Endometrium (tissue), 2 donors: ENCODE results near the gene COA5.
"Not testable (repeated sequence)": the region's sequence is repeated elsewhere in the genome, so short reads cannot be mapped to it uniquely, and the experiment has no call there.

Experiments
- FAIRE-seq: peaks from 2 replicates; lab custom pipeline; 2012; peaks lifted over from hg19 to GRCh38; lab: Jason Lieb, UNC
- donor health status: control.
- donor health status: control.

COA5 gene

DNA sequence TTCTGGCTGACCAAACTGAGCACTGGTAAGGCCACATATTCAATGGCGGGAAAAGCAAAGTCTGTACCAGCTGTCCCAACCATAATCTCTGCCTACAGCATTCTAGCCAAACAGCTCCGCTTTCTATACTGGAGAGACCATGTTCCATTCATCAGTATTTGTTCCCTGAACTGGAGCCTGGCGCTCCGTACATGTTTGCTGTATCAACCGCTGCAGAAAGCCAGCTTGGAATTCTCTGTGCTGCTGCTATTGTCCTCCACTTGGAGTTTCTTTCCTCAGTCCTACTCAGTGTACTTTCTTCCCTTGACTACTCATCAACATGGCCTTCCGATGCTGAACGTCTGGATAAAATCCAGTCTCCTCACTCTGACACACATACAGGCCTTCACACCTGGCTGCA, 1.9 kb downstream of the COA5 start:
- FAIRE-seq = no peak

DNA sequence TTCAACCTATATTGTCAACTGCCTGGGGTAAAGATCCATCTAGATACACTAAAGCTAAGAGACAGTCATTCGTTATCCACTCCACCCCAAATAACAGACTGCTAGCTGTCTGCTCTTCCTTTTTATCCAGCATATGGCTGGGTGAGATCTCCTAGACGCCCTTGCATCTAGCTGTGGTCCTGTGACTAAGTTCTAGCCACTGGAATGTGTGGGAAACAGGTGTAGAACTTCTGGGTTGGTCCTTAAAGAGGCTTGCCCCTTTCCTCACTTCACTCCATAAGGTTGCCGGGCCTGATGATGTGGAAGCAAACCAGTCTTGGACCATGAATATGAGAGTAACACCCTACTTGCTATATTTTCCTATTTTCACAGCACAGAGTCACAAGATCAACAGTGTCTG, 3.2 kb downstream of the COA5 start:
- no peak for FAIRE-seq

DNA sequence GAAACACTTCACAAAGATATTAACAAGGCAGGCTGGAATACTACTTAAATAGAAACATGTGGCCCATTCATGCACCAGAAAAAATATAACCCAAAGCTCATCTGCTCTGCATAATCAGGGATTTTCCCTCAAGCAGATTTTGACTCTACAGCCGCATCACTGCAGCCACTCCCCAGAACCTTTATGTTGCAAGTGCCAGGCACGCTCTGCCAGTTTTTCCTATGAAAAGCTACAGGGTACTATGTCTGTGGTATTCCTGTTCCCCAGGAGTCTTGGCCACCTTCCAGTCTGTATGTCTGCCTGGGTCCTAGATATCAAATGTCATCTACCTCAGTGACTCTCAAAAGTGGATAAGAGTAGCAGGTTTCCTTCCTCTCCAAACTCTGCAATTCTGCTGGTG, 3.8 kb downstream of the COA5 start:
- FAIRE-seq = no peak

DNA sequence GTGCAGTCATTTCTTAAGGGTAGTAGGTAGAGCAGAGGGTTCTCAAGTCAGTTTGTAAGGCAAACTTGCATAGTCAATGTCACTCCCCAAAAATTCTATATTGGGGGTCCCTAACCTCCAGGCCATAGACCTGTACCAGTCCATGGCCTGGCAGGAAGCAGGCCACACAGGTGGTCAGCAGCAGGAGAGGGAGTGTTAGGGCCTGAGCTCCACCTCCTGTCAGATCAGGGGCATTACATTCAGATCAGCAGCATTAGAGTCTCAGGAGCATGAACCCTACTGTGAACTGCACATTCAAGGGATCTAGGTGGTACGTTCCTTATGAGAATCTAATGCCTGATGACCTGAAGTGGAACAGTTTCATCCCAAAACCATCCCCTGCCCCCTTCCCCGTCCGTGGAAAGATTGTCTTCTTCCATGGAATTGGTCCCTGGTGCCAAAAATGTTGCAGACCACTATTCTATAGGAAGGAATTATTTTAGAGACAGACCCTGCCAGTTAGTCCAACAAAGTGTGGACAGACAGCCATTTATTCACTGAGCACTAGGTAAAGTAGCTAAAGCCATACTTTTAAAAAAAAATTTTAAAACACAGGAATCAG, 6.7 kb downstream of the COA5 start:
- FAIRE-seq = no peak

DNA sequence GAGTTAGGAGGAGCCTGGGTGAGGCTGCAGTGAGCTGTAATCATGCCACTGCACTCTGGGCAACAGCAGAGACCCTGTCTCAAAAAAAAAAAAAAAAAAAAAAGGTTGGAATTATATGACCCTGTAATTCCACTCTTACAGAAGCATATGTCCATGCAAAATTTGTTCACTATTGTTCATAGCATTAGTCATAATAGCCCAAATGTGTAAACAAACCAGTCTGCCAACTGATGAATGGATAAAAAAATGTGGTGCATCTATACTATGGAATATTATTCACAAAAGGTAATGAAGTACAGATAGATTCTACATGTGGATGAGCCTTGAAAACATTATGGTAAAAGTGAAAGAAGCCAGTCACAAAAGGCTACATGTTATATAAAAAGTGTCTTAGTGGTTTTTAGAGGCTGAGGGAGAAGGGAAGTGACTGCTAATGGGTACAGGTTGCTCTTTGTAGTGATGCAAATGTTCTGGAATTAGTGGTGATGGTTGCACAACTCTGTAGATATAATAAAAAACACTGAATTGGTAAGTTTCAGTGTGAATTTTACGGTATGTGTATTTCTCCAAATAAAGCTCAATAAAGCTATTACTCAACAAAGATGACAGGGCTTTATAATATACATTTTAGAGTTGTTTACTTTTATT, 9.4 kb downstream of the COA5 start:
- no peak for FAIRE-seq

DNA sequence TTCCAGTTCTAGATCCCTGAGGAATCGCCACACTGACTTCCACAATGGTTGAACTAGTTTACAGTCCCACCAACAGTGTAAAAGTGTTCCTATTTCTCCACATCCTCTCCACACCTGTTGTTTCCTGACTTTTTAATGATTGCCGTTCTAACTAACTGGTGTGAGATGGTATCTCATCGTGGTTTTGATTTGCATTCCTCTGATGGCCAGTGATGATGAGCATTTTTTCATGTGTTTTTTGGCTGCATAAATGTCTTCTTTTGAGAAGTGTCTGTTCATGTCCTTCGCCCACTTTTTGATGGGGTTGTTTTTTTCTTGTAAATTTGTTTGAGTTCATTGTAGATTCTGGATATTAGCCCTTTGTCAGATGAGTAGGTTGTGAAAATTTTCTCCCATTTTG, 13.6 kb downstream of the COA5 start:
- FAIRE-seq = not testable (repeated sequence)

DNA sequence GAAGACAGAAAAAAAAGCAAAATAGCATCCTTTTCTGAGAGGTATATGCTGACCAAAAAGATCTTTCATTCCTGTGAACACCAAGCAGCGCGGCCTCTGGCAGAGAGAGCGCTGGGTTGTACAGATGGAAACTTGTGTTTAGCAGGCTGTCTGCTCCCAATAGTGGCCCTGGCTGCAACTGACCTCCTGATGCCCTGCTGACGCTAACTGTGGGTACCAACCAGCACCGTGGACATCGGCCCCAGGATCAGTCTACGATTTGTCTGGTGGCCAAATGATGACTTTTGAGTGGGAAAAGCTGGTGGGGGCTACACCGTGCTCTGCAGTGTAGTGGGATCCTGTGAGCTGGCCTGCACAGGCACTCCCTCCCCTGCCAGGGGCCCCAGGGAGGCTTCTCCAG, 15.7 kb downstream of the COA5 start:
- FAIRE-seq = no peak

DNA sequence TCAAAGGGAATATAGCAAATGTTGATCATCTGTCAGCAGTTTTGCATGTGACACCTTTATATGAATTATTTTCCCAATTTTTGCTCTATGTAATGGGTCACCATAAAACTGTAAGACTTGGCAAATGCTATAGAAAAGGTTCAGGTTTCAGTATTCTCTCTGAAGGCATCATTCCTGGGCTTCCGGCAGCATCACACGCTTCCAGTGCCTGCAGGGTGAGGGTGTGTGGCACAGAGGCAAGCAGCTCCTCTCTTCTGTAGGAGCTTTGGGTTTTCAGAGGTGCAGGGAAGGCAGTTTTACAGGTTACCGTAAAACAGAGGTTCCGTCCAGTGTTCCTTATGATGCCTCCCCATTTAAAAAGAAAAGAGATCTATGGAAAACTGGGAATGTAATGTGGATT, 18.8 kb downstream of the COA5 start:
- FAIRE-seq = no peak

DNA sequence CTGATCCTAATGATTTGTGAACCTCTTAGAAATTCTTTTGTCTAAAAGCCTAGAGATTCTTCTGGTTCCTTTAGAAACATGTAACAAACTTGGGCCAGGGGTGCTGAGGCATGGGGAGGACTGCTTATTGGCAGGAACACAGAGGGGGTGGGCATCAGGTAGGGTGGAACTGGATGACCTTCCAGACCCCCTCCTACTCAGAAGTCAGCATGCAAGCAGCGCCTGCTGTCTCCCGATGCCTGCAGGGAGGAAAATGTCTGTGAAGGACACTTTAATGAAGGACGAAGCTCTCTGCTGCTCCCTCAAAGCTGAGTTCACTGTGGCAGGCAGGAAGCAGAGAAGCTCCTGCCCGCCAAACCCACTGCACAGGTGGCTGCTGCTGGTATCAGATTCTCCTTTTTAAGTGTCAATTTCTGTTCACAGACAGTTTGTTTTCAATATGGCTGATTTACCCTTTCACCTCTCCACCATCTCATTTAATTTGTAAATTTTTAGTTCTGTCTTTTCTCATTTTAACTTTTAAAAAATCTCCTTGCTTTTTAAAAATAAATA, 19.4 kb downstream of the COA5 start:
- FAIRE-seq = no peak

DNA sequence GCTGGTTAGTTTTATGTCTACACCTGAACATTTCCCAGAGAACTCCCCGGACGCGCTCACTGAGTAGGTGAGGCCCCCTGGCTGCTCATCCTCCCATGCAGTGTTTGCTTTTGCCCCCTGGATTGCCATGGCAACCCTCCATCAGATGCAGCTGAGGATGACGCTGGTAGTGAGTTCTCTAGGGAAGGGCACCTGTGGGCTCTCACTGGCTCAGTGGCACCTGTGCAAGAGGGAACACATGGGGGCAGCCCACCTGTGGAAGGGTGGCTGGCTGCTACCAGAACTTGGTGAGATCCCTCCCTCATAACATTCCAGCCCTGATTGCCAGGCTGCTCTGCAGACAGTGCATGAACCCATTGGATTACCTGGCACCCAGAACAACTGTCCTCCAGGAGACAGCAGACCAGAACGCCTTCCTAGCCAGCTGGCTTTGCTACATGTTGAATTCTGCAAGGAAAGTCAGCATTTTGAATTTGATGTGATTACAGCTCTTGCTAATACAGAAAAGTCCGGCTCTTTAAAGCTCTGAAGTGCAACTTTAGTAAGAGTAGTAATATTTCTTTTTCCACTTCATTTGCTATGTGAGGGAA, 21.7 kb downstream of the COA5 start:
- FAIRE-seq = no peak

DNA sequence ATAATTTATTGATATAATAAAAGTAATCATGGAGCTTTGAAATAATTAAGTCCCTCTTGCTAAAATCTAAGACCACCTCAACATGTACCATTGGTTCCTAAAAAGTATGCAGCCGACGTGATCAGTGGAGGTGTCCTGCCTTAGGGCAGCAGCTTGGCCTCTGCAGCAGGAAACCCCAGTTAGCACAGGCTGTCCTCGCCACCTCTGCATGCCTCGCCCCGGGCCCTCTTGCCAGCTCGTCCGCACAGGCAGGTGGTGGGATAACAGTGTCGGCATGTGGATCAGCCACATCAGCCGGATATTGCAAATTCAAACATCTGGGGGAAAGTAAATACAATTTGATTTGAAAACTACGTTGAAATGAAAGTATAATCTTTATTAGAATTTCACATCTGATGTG, 22.9 kb downstream of the COA5 start:
- no peak for FAIRE-seq

DNA sequence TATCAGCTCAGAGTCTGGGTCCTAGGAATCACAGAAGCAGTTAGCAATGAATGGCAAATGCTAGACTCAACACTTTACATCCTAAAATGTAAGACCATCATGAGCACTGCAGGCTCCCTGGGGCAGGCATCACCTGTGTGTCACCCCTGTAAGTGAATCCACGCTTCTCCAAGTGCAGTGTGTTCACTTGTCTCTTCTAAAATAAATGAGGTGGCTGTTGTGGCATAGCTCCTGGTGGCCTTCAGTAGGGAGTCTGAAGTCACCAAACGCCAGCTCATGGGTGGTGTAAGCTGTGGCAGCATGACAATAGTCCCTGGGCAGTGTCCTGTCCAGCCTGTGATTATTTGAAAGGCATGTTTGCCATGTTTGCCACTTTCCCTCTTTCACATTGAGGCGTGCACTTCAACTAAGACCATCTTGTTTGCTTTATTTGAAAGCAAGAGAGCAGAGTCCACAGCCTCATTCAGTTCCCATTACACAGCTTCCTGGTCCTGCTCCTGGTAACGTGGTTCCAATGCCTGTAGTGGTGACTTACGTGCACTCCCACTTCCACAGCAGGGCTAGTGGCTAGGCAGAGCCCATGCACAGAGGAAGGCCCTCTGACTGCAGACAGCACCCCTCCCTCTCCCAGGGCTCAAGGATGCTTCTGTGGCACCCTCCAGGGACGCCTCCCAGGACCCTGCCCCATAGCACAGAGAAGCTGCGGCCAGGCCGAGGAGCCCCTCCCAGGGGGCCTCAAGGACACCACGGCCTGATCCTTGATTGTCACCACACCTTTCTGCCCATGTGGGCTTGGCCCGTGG, 24.3 kb downstream of the COA5 start:
- FAIRE-seq = no peak

DNA sequence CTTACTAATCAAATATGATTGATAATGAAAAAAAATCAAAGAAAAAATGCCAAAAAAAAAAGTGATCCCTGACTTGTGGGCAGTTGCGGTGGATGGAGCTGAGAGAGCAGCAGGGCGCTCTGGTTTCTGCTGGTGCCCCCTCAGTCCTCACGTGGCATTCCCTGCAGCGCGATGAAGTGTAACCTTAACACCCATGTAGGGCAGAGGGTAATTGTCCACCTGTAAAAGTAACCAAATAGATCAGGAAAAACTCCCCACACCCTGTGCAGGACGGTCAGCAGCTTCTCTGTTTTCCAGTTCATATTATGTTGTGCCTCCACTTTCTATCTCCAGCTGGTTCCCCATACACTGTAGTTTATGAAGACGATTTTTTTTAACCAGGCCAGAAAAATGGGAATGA, 25.0 kb downstream of the COA5 start:
- FAIRE-seq = no peak

DNA sequence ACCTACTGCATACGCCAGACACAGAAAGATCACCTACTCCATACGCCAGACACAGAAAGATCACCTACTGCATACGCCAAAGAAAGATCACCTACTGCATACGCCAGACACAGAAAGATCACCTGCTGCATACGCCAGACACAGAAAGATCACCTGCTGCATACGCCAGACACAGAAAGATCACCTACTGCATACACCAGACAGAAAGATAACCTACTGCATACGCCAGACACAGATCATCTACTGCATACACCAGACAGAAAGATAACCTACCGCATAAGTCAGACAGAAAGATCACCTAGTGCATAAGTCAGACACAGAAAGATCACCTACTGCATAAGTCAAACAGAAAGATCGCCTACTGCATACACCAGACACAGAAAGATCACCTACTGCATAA, 25.8 kb downstream of the COA5 start:
- FAIRE-seq = no peak

DNA sequence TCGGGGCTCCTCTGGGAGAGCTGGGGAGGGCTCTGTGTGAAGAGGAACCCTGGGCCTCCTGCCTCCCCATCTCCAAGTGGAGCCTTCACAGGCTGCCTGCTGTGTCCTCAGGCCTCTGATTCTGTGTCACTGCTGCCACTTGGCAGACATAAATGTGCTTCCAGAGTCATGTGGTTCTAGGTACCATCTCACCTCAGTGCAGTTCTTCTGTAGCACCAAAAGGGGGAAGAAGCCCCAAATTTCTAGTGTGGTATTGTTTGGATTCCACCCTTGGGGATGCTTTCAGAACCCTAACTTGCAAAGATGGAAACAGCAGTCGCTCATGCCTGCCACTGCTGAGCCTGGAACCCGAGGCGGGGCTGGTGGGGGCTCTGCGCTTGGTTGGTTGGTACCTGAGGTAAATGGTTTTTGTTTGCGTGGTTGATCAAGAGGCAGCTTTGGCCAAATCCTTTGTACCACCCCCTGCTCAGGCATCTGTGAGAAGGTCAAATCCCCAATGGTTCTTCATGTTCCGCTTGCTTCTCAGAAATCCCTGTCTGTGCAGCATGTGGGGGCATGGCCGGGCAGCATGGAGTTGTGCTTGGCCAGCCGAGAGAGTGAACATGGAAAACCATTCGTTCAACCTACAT, 27.5 kb downstream of the COA5 start:
- no peak for FAIRE-seq

DNA sequence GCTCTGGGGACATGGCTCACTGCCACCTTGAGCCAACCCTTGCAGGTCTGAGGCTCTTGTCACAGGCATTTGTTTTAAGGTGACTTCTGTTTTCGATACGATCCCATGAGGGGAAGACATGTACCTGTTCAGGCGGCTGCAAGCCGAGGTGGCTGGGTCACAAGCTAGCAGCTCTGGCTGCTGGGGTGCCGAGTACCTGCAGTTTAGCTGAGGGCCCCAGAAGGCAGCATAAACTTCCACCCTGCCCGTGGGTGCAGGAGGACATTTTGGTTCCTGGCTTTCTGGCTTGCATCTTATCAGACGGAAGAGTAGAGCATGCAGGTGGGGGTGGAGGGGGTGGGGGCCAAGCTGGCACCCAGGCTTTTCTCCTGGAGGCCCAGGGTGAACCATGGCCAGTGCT, 28.4 kb downstream of the COA5 start:
- FAIRE-seq = no peak

DNA sequence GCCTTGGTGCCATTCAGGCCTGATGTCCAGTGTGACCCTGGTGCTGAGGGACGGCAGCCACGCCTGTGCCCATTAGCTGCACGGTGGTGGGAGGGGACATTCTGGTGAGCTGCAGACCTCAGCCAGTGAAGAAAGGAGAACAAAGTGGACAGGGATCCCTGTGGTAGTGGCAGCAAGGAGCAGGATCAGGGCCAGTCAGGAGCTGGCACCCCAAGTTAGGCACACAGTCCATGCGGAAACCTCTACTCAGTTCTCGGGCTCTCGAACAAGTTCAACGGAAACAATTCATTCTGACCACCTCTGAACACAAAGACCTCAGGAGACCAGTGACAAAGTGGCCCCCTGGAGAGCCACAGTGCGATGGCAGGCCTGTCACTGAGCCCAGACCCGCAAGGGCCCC, 30.1 kb downstream of the COA5 start:
- no peak for FAIRE-seq

DNA sequence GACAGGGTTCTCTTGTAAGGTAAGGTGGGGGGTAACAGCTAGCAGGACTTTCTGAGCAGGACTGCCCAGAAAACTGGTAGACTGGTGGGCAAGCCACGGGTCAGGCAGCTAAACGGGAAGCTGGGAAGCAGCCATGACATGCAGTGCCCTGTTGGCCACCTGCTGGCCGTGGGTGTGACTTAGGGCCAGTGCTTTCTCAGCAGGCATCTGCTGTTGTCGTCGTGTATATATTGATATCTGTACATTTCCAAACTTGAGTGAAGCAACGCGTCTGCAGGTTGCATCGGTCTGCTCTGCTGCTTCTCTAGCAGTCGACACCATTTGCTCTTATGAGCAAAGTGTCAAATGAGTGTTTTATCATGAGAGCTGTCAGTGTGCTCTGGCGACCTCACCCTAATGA, 31.0 kb downstream of the COA5 start:
- FAIRE-seq = no peak

DNA sequence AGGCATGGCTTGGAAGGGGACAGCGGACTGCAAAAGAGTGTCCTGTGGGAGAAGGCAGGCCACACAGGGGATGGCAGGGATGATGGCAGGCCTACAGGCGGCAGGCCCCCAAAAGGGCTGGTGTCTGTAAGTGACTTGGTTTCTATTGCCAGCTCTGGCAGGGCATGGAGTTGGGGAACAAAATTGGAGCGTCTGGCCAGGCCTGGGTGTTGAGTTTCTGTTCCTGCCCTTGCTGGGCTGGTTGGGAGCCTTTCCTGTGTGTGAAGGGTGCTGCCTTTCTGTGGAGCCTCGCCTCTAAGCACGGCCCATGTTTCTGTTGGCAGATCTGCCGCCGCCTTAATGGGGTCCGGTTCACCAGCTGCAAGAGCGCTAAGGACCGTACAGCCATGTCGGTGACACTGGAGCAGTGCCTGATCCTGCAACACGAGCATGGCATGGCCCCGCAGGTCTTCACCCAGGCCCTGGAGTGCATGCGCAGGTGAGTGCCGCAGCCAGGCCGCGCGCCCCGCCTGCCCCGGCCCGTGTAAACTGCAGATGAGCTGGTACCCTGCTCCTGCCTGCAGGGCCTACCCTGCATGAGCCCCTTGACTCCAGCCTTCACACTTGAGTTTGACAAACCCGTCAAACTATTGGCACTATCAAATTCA, 31.5 kb downstream of the COA5 start:
- FAIRE-seq = no peak

DNA sequence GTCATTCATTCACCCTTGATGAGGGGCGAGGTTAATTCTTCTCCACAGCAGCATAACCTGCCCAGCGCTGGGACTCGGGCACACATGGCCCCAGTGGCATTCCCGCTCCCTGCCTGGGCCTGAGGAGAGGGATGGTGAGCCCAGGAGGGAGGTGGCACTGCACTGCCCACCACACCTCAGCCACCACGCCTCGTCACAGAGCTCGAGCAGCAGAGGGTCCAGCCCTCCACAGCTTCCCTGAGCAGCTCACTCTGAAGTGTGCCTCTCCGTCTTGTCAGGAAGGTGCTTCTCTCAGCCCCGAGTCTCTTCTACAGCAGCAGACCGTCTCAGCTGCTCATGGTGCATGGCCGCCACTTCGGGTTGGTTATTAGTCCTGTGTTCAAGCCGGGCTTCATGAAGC, 34.9 kb downstream of the COA5 start:
- FAIRE-seq = no peak

DNA sequence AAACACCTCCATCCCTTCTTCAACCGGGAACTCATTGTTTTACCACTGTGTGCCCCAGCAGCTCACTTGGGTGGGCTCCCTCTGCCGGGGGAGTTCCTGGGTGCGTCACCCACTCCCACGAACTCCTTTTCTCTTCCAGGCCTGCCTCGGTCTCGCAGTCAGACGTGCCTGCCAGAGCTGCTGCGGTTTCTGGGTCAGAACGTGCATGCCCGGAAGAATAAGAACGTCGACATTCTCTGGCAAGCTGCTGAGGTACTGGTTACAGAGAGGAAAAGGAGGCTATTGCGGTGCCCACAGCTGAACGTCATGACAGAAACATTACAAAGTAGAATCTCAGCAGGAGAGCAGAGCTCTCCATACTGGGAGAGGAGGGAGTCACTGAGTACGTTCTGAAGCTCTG, 35.6 kb downstream of the COA5 start:
- no peak for FAIRE-seq

DNA sequence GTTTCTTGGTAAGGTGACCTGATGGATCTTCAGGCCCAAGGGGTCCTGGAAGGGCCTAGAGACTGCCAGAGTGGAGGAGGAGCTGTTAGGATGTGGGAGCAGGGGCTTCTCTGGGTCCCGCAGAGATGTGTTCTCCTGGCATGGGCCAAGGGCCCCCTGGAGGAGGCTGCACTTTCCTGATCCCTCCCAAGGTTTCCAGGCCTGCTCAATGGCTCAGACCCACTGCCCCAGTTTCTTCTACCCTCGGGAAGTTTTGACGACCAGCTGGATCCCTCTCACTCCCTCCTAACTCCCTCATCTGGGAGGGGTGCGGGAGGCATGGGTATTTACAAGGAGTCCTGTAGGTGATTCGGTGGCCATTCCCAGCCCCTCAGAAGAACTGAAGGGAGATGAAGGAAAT, 36.1 kb downstream of the COA5 start:
- FAIRE-seq = no peak
